GM19193 (cell line): Measurements from ENCODE around the gene SNAP25.

Experiments used
- POLR2A ChIP-seq: IDR thresholded peaks from 4 replicates; pipeline ENCODE4 v1.6.1; 2011; ENCODE audit not compliant: insufficient read depth, insufficient read length; ENCODE audit errors: extremely low read depth

The SNAP25 gene

GRCh38 chr20:10356628-10357027 is 138.0 kb downstream of the SNAP25 start:
- TF ChIP-seq POLR2A, result no peak
